GM12875 (cell line): ENCODE measurements around the gene ERC2.

ENCODE experiments used
- H3K4me3 ChIP-seq: one replicate; pipeline ENCODE4 v1.5.1; 2011; ENCODE audit warnings: low read depth, low read length, control low read depth
- TF ChIP-seq, protein P1 (sequence below): IDR thresholded peaks from 2 replicates; pipeline ENCODE4 v1.5.1; 2011; ENCODE audit warnings: low read depth, mild to moderate bottlenecking, control low read depth, inconsistent platforms, low read length, moderate library complexity, borderline replicate concordance; ENCODE audit not compliant: insufficient read depth

ERC2 gene

DNA sequence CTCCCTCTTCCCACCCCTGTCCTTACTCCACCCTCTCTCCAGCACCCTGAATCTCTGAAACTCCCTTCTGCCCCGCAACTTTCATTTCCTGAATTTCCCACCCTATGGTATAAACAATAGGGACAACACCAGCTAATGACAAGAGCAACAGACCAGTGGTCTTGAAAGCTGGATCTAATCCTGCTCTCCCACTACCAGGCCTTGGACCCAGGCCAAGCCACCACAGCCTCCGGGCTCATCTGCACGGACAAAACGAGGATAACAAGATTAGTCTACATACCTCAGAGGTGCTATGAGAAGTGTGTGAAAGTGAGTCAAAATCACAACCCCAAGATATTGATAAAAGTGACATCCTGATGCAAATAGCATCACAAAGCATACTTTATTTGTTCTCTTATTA is 128.6 kb downstream of the ERC2 start:
- no peak overlapping the region for H3K4me3 ChIP-seq
- TF ChIP-seq, protein P1, sequence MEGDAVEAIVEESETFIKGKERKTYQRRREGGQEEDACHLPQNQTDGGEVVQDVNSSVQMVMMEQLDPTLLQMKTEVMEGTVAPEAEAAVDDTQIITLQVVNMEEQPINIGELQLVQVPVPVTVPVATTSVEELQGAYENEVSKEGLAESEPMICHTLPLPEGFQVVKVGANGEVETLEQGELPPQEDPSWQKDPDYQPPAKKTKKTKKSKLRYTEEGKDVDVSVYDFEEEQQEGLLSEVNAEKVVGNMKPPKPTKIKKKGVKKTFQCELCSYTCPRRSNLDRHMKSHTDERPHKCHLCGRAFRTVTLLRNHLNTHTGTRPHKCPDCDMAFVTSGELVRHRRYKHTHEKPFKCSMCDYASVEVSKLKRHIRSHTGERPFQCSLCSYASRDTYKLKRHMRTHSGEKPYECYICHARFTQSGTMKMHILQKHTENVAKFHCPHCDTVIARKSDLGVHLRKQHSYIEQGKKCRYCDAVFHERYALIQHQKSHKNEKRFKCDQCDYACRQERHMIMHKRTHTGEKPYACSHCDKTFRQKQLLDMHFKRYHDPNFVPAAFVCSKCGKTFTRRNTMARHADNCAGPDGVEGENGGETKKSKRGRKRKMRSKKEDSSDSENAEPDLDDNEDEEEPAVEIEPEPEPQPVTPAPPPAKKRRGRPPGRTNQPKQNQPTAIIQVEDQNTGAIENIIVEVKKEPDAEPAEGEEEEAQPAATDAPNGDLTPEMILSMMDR = no peak

DNA sequence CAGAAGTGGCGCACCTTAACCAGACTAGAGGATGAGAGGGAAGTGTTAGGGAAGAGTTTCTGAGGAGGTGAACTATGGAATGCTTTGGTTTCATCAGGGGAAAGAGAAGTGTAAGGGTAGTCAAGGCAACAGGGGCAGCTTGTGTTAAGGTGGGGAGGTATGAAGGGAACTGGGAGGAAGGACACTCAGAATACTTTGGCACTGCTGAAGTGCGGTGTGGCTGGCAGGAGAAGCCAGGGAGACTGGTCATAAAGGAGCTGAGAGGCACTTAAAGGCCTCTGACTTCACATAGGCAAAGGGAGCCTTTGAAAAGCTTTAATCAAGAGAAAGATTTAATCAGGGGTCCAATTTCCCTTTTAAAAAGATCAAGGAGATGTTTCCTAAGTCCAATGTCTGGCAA is 129.0 kb downstream of the ERC2 start:
- TF ChIP-seq, protein P1 = no peak

GRCh38 chr3:56336023-56336422 is 132.2 kb downstream of the ERC2 start:
- H3K4me3 ChIP-seq = no peak overlapping the region
- TF ChIP-seq, protein P1 = no peak

More for the DNA sequence above, 129.0 kb downstream of the ERC2 start:
- H3K4me3 ChIP-seq = no peak overlapping the region

- H3K4me3 ChIP-seq = no peak overlapping the region
- TF ChIP-seq, protein P1 = no peak
Measured at GRCh38 chr3:56324473-56324872, 143.8 kb downstream of the ERC2 start.

DNA sequence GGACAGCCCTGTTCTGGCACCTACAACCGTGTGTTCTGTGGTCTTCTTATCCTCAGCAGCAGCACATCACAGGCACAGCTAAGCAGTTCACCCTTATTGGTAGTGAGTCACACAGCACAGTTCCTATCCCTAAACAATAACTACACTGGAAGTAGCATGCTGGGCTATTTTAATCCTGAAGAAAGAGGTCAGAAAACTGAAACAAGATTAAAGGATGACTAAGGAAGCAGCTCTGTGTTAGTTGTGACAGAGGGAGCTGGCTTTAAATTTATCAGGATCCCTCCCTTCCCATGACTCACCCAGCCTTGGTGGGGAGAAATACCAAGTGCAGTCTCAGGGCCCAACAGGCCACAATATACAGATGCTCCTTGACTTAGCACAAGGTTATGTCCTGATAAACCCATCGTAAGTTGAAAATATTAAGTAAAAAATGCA is 144.3 kb downstream of the ERC2 start:
- no peak overlapping the region for H3K4me3 ChIP-seq
- TF ChIP-seq, protein P1 = no peak

DNA sequence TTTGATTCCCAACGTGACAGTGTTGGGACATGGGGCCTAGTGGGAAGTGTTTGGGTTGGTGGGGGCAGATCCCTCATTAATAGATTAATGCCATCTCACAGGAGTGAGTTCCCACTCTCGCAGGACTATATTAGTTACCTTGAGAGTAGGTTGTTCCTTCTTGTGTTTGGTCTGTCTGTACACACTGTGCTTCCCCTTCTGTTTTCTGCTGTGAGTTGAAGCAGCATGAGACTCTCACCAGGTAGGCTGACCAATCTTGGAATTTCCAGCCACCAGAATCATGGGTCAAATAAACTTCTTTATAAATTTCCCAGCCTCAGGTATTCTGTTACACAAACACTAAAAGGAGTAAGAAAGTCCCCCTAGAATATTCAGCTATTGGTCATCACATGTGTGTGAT is 145.4 kb downstream of the ERC2 start:
- TF ChIP-seq, protein P1 = no peak
- H3K4me3 ChIP-seq = no peak overlapping the region

DNA sequence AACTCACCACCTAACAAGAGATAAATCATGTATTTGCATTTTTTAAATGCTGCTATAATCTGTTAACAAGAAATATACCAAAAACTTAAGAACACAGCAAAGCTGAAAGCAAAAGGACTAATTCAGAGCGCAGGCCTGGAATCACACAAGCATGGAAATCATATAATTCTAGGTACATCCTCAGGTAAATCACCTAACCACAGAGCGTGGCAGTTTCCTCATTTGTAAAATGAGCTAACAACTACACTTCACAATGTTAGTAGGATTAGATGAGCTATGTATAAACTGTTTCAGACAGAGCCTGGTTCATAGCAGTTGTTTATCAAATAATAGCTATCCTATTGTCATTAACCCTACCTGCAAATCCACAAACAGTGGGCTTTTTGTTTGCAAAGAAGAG is 146.4 kb downstream of the ERC2 start:
- no peak overlapping the region for H3K4me3 ChIP-seq
- TF ChIP-seq, protein P1 = no peak
